Right ventricle myocardium inferior (tissue), 1 donor: Measurements from ENCODE around the gene APCDD1L. TPM values are rescaled to one million over a fixed set of nuclear protein-coding genes. Genes with fewer than 3 reads are reported as not detected.
"Not testable (repeated sequence)": the region's sequence is repeated elsewhere in the genome, so short reads cannot be mapped to it uniquely, and the experiment has no call there.

Experiments
- ATAC-seq: fragments of 200-7000 bp; cut with Tn5 transposase; one replicate; pipeline ENCODE4 v1.9.1; 2020; ENCODE audit warnings: mild to moderate bottlenecking, moderate library complexity
- DNase-seq: peaks from one replicate; pipeline ENCODE4 v3.0.0; 2021; ENCODE audit errors: missing footprints
- intact Hi-C: fragments of 100-400 bp; cut with DNase I; formaldehyde crosslinking; loops from one replicate; pipeline ENCODE4 v1.11.0; 2022
- total RNA-seq: library from RNA; stranded (reverse); fragmentation: NEBNext Ultra II Directional; extraction: Animal tissue kit (Norgen Biotek cat#: 25700); gene quantifications from one replicate; pipeline ENCODE4 v1.2.1, GENCODE V29; 2021
- donor health status: DM: no; HTN: yes; CAD: no; lungs with severe emphysema.

APCDD1L gene
- total RNA-seq, 1 donor from 2014 or later, result 0.32 TPM

DNA sequence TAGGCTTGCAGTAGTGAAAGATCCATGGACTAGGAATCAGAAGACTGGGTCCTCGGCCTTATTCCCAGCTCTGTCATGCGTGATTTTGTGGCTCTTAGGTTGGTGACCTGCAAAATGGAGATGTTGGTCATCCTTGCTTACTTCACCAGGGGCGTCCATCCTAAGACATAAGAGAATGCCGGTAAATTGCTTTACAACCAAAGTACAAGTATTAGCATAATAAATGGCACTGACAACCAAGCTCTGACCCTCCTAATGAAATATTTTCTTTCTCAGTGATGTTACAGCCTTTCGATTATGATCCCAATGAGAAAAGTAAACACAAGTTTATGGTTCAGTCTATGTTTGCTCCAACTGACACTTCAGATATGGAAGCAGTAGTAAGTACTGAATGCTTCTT lies 80.9 kb downstream of the APCDD1L start:
- DNase-seq (no peak), ATAC-seq (no peak)
- intact Hi-C loops, result no loop called here

- intact Hi-C loops, result no loop called here
- DNase-seq (no peak), ATAC-seq (peak; percentile 41)
These were observed 81.4 kb downstream of the APCDD1L start for GRCh38 chr20:58433759-58434158.

- intact Hi-C loops, result no loop called here
- ATAC-seq (no peak), DNase-seq (no peak)
These were observed 82.1 kb downstream of the APCDD1L start for GRCh38 chr20:58433029-58433647.

DNA sequence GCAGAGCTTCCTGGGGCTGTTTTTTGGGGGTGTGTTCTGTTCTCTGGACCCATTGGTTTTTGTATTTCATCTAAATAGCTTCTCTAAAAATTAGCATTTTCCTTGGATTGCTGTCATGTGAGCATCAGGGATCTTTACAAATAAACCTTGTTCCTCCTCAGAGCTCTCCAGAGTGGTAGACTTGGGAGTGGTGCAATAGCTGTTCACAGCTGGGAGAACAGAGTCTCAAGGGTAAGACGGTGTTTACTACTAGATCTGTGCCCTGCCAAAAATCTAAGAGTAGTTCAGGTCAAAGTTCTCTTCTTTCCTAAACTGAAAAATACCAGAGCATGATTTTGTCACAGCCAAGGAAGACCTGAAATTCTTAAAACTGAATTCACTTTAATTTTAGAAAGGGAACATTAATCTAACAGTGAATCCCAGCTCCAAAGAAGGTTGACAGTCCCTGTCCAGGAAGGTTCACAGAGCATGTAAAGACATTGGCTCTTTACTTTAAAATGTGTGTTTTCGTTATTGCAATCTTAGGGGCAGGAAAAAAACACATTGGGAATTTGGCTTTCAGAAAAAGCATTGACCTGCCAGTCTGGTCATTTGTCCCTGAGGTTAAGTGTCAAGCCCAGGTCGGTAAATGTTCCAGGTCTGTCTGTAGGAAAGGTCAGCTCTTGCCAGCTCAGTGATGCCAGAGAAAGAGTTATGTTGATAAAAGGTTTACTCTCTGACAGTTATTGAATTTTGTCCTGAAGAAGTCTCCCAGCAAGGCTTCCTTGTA lies 82.8 kb downstream of the APCDD1L start:
- intact Hi-C loops, result no loop called here
- peak; percentile 87 for ATAC-seq
- DNase-seq, result no peak

DNA sequence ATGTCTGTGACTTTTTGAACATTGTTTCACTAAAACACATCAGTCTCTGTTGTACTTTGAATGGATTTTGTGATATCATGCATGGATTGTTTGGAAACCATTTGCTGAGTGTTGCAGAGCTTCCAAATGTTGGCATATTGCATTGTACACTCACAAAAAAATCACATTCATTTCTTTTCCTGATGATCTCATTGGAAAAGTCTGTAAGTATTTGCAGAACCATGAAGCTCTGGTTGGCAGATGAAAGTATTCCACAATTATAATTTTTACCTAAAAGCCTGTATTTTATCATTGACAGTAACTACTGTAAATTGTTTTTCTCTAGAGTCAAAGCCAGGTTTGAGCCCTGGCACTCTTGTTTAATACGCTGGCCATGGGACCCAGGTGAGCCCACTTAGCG lies 84.1 kb downstream of the APCDD1L start:
- intact Hi-C loops, result no loop called here
- DNase-seq, result no peak
- ATAC-seq, result no peak

- ATAC-seq (no peak), DNase-seq (no peak)
- intact Hi-C loops, result no loop called here
These were observed 85.9 kb downstream of the APCDD1L start for GRCh38 chr20:58429303-58429702.

DNA sequence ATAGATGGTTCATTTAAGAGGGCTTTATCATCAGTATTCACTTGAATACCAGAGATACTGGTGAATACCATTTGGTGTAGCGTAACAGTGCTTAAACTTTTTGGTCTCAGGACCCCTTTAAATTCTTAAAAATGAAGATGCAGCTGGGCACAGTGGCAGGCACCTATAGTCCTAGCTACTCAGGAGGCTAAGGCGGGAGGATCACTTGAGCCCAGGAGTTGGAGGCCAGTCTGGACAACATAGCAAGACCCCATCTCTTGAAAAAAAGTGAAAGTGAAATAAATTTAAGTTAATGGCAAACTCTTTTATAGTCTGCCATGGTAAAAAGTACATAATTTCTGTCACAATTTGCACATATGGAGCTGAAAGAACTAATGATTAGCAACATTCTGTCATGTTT lies 86.8 kb downstream of the APCDD1L start:
- intact Hi-C loops, result no loop called here
- ATAC-seq (no peak), DNase-seq (no peak)

GRCh38 chr20:58427571-58427970 lies 87.6 kb downstream of the APCDD1L start:
- DNase-seq, intact Hi-C loops, ATAC-seq: not testable (repeated sequence)

- intact Hi-C loops, result no loop called here
- no peak for ATAC-seq
- DNase-seq, result no peak
These were observed 90.8 kb downstream of the APCDD1L start for GRCh38 chr20:58424218-58424969.

DNA sequence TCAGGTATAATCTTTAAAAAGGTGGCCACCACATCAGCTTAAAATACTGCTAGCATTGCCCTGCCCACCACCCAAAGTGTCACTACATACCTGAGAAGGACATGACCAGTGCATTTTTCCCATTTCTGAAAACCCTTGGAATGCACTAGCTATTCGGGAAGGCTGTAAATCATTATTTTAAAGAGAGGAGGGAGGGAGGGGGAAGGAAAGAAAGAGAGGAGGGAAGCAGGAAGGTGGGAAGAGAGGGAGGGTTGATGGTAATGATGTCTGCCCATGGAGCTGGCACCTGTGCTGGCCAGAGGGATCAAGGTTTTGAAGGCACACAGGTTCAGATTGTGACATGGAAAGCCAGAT lies 93.7 kb downstream of the APCDD1L start:
- DNase-seq (no peak), ATAC-seq (no peak)
- intact Hi-C loops, result no loop called here

DNA sequence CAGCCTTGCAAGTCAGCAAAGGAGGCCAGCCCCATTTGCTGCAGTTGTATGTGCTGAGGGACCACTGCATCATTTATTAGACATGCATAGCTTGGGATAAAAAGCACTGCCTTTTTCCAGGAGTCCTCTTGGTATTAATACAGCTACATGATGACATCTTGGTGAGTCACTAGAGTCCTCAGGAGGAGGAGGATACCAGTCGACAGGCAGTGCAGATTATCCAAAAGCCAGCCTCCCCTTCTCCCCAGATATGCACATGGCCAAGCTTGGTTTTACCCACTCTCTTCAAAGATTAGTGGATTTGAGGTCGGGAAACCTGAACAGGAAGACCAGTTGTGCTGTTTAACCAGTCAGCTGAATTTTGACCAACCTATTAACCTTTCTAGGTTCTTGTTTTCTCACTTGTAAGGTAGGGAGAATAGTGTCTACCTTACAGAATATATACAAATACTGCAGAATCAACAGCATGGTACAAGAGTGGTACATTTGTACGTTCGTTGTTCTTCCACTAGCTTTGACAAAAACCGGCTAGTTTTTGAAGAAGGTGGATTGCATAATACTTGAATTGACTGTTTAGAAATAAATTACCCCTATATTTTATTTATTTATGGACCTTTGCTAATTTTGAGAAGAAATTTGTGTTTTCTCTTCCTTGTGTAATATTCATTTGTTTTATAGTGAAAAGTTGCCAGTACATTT lies 94.3 kb downstream of the APCDD1L start:
- ATAC-seq, result no peak
- no peak for DNase-seq
- intact Hi-C loops, result no loop called here

DNA sequence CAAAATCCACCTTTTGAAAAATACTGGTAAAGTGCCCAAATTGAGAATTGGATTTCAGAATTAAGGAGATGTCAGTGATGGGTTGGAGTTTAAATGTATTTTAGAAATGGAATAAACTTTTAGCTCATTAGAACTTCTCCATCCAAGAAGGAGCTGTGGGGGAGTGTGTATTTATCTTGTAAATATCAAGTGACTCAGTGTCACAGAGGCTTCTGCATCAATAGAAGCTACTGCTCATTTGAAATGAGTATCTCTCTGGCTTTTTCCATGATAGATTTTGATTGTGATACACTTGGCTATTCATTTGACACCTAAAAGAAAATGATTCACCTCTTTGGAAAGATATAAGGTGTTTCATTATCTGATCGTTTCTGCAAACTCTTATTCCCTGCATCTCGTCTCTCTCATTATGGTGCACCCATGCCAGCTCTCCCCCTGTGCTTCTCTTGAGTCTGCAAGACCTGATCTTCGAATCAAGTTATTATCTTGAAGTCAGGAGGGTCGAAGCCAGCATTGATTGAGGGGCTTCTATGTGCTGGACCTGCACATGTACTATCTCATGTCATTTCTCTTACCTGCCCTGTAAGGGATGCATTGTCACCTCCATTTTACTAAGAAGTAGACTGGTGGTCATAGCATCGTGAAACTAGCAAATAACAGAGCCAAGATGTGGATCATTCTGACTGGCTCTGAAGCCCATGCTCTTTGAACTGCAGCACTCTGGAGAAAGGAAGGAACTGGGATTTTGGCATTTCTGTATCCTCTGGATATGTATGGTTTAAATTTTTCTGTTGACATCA lies 96.0 kb downstream of the APCDD1L start:
- ATAC-seq (no peak), DNase-seq (no peak)
- intact Hi-C loops, result no loop called here

DNA sequence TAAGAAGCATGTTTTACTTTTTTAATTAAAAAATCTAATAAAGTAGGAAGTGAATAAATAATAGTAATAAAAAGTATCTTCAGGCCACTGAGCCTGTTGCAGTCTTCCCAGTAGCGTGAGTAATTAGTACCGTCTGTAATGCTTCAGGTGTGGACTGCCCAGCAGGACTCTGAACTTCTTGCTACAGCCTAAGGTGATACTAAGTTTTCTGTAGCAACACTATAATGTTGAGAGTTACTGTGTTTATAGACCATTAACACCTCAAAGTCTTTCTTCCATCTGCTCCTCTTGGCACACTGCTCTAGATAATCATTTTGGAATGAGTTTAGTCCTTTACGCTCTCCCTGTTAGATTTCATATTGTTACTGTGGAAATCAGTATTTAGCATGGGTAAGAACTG lies 97.8 kb downstream of the APCDD1L start:
- intact Hi-C loops, result no loop called here
- DNase-seq, result no peak
- no peak for ATAC-seq

GRCh38 chr20:58416835-58417234 lies 98.4 kb downstream of the APCDD1L start:
- ATAC-seq (no peak), DNase-seq (no peak)
- intact Hi-C loops, result no loop called here

DNA sequence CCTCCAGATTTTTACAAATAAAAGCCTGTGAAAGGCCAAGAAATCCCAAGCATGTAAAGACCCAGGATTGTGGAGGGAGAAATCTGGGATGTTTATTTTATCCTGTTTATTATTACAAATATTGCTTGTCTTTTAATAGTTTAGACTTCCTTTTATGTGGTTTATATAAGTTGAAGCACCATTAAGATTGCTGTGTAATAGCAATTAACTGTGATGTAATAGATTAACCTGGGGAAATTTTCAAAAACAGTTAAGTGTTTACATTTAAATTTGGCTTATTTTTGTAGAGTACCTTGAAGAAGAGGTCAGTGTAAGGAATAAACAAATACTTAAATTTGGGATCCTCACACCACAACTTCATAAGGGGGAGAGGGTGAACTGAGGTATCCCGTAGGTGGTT lies 99.1 kb downstream of the APCDD1L start:
- no peak for ATAC-seq
- DNase-seq, result no peak
- intact Hi-C loops, result no loop called here

DNA sequence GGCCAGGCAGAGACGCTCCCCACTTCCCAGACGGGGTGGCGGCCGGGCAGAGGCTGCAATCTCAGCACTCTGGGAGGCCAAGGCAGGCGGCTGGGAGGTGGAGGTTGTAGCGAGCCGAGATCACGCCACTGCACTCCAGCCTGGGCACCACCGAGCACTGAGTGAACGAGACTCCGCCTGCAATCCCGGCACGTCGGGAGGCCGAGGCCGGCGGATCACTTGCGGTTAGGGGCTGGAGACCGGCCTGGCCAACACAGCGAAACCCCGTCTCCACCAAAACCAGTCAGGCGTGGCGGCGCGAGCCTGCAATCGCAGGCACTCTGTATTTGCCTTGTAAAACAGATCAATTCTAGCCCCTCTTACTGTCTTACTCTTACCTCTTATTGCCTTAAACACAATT lies 100.4 kb downstream of the APCDD1L start:
- DNase-seq, intact Hi-C loops, ATAC-seq: not testable (repeated sequence)

DNA sequence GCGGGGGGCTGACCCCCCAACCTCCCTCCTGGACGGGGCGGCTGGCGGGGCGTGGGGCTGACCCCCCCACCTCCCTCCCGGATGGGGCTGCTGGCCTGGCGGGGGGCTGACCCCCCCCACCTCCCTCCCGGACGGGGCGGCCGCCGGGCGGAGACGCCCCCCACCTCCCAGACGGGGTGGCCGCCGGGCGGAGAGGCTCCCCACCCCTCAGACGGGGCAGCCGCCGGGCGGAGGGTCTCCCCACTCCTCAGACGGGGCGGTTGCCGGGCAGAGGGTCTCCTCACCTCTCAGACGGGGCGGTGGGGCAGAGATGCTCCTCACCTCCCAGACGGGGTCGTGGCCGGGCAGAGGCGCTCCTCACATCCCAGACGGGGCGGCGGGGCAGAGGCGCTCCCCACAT lies 101.0 kb downstream of the APCDD1L start:
- DNase-seq, intact Hi-C loops, ATAC-seq: not testable (repeated sequence)
